Stimulated activated CD4-positive, alpha-beta T cell treated with anti-CD3 and anti-CD28 coated beads, TNF-alpha, amount 100 ng/mL, for 1 hour (primary cell): ENCODE measurements around the gene BCL11B.

Experiments used
- DNase-seq, 3 donors: peaks; one replicate each; pipeline ENCODE4 v3.0.0-alpha.2; 2020; ENCODE audit warnings: low read depth in 3 of 3, low spot score in 1 of 3

BCL11B gene

DNA sequence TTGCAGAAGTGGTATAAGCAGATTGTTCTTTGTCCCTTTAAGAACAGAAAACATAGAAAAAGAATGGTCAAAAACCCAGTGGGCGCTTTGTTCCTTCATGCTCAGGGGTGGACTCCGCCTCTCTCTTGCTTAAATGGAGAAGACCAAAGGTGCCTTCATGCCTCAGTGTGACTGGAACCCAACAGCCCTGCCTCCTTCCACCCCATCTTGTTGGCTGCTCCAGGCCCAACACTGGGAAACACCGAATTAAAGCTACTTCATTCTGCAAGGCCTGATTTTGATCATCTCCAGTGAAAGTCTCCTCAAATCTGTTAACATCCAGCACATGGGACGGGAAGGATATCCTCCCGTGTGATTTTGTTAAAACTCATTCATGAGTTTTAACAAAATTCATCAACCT lies 103.7 kb downstream of the BCL11B start:
- no peak for DNase-seq

GRCh38 chr14:99166506-99166905 lies 105.5 kb downstream of the BCL11B start:
- no peak for DNase-seq

GRCh38 chr14:99164712-99165111 lies 107.3 kb downstream of the BCL11B start:
- no peak for DNase-seq

- DNase-seq, result no peak
These were observed 108.6 kb downstream of the BCL11B start for GRCh38 chr14:99163446-99163845.

DNA sequence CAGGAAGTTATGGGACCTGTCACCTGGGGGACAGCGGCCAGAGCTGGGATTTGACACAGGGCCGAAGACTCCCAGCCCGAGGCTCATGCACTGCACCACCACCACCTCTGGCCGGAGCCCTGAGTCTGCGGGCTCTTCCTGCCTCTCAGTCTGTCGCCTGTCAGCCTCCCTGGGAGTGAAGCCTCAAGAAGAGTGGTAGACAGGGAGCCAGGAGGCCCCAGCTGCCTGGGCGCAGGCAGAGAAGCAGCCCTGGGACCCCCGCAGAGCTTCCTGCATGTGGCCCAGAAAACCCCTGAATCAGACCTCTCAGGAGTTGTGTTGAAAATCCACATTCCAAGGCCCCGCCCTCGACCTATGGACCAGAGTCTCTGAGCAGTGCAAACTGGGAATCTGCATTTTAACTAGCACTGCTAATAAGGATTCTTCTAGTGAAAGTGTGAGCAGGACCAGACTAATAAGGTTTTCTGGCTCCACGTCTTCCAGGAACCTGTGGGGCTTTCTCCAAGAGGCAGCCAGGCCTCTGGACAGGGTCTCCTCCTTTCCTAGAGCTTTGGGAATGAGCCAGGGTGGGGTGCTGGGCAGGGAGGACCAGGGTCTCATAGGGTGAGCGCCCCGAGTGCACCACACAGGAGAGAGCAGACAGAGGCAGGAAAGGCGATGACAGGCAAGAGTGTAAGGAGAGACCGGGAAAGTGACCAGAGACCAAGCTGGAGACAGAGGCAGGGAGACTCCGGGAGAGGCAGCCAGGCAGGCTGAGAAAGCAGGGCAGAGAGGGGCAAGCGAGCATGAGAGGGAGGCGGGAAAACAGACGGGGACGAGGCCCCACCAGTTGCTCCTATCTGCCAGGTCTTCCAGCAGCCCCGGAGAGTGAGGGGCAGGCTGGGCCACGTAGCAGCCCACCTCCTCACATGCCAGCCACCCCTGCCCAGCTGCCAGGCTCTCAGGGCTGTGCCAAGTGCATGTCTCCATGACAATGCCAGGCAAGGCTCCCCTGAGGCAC lies 112.4 kb downstream of the BCL11B start:
- DNase-seq, result no peak

DNA sequence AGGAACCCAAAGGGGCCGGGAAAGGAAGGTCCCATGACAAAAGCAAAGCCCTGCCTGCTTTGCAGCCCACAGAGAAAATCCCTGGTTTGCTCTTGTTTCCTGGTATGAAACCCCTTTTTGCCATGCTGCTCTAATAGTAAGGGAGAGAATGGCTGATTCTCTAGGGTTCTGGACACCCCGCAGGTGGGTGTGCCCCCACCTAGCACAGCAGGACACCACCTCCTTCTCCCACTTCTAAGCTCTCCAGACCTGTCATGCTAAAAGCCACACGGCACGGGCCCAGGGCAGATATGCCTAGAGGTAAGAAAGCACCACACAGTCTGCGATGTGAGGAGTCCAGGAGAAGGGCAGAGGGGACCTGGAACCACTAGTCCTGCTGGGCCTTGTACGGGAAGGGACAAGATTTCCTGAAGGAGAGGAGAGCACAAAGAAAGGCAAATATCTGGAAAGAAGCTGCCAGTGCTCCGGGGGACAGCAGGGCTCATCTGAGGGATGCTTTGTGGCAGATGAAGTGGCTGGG lies 113.3 kb downstream of the BCL11B start:
- DNase-seq, result no peak

DNA sequence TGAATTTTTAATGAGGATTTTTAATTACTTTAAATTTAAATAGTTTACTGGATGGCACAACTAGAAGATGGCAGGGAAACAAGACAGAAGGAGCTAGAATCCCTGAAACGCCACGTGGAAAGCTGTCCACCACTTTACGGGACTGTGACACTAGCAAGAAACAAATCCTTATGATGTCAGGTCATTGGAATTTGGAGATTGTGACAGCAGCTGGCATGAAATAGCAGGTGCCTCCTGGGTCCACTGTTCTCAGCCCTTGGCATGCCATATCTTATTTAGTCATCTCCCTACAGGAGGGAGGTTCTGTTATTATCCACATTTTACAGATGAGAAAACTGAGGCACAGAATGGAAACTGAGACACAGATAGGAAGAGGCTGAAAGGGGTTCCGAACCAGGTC lies 113.8 kb downstream of the BCL11B start:
- no peak for DNase-seq

DNA sequence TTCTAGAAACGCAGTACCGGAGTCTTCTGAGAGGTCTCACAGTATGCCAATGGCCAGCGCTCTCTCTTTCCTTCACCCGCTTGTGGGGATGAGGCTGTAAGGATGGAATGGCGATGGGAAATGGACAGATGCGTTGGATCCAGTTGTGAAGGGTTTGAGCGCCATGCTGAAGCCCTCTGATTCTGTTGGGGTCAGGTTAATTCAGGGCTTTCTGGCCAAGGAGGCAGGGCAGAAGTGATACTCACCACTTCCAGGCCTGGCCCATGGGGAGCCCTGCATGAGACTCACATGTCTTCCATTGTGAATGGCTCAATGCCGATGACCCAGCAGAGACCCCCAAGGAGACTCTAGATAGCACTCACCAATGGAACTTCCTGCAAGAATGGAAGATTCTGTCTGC lies 114.3 kb downstream of the BCL11B start:
- no peak for DNase-seq

GRCh38 chr14:99157246-99157645 lies 114.8 kb downstream of the BCL11B start:
- DNase-seq, result no peak

- no peak for DNase-seq
These were observed 115.2 kb downstream of the BCL11B start for GRCh38 chr14:99156814-99157213.

DNA sequence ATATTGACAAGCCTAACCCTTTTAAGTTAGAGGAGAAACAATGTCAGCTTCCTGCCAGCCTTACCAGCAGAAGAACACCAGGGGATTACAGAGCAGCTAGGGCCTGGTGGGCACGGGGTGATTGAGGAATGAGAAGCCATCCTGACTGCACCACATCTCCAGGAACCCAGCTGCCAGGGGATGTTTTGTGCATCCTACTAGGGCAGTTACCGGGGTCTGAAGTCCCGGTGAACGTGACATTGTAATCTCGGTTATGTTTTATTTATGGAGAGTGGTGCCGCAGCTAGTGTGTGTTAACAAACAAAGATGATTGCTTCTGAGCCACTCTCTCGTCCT lies 115.9 kb downstream of the BCL11B start:
- DNase-seq, result no peak

GRCh38 chr14:99155173-99156089 lies 116.6 kb downstream of the BCL11B start:
- no peak for DNase-seq

- DNase-seq, result no peak
These were observed 121.8 kb downstream of the BCL11B start for GRCh38 chr14:99150236-99150635.

DNA sequence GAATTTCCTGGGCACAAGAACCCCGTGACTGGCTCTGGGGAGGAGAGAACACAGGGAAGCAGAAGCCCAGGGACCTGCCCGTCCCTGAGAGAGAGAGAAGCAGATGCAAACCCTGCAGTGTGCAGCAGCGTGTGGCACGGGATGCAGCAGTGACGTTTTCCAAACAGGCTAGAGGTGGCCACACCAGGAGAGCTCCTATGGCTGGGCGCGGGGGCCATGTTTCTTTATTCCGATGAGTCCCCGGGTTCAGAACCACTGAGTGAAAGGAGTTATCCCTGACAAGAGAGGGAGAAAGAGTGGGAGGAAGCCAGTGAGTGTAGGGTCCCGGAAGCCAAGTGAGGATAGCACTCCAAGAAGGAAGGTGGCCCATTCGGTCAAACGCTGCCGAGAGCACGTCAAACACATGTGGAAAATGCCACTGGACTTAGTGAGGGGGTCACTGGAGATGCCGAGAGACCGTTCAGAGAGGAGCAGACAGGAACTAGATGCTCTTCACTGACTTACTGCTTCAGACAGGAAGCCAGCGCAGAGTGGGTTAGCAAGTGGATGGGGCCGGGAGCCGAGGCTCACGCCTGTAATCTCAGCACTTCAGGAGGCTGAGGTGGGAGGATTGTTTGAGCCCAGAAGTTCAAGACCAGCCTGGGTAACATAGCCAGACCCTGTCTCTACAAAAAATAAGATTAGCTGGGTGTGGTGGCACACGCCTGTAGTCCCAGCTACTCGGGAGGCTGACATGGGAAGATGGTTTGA lies 123.0 kb downstream of the BCL11B start:
- no peak for DNase-seq

DNA sequence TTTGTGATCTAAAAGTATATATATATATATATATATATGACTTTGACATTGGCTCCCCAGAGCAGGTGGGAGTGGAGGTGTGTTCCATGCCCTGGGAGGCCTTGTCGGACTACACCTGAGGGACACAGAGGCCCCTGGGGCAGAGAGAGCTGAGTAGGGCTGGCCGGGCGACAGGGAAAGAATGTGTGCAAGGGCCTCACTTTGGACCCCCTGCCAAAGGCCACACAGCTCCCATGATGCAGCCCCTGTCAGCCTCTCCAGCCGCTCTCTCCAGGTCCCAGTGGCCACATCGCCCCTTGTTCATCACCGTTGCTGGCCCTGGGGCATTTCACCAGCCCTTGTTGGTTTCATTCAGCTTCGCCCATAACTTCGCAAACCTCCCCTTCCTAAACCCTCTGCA lies 123.9 kb downstream of the BCL11B start:
- DNase-seq, result no peak

DNA sequence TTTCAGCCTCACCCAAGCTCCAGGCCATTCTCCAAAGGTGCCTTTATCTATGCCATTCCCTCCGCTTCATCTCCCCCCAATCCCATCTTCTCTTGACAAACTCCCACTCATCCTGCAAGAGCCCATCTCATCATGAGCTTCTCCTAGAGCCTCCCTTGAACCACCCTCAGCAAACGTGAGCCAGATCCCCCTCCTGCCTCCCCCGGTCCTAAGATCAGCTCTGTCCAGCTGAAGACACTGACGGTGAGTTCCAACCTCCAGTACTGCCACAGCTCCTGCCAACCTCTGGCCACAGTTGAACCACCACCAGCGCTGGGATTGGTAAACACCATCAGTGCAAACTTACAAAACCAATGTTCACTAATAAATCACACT lies 124.6 kb downstream of the BCL11B start:
- DNase-seq, result no peak

DNA sequence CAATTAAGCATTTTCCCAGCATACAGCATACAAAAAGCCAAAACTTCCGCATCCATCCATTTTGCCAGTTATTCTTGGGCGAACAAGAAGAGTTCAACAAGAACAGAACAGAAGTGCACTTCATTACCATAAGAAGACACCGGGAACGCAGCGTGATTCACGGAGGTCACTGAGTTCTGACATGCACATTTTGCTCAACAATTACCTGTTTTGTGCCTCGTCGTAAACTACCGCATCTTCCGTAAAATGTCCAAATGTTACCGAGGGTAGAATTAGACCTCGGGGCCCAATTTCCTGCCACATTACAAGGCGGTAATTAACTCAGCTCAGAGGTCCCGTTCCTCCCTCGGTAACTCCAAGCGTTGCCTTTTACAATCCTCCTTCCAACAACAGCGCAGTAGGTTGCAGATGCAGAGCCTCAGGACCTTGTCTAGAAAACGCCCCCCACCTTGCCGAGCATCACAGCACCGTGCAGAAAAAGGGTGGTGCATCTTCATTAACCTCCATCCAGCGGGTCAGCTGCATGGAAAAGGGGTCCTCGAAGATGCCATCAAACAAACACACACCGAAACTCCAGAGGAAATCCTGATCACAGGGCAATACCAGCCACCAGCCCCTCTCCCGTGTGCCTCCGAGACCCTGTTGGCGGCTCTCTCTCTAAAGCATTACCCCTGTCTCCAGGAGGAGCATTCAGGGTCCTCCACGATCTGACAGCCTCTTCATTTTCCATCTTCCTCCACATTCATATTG lies 125.2 kb downstream of the BCL11B start:
- DNase-seq, result no peak

DNA sequence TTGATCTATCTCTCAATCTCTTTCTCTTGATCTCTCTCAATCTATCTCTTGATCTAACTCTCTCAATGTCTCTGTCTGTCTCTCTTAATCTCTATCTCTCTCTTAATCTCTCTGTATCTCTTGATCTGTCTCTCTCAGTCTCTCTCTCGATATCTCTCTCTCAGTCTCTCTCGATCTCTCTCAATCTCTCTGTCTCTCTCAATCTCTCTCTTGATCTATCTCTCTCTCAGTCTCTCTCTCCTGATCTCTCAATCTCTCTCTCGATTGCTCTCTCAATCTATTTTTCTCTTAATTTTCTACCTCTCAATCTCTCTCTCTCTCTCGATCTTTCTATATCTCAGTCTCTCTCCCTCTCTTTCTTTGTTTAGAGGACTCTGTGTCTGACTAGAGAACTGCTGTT lies 126.7 kb downstream of the BCL11B start:
- no peak for DNase-seq

DNA sequence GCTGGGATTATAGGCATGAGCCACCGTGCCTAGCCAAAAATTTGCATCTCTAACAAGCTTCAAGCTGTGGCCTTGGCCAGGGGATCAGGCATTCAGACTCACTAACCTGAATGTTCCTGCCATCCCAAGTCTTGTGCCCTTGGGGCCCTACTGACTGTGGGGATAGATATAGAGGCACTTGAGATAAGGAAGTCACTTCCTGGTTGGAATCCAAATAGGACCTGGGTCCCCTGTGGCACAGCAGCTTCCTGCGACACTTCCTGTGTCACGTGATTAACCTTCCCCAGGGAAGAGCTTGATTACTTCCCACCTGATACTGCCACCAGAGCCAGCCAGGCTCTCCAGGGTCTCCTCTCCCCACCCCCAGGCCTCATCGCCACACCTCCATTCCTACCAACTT lies 128.2 kb downstream of the BCL11B start:
- no peak for DNase-seq

- no peak for DNase-seq
These were observed 128.9 kb downstream of the BCL11B start for GRCh38 chr14:99143126-99143525.
